OCI-M2 (cell line): ENCODE measurements around the gene NSD1.
"Not testable (repeated sequence)": the region's sequence is repeated elsewhere in the genome, so short reads cannot be mapped to it uniquely, and the experiment has no call there.

ENCODE experiments used
- DNase-seq: peaks from one replicate; lab custom pipeline; 2025; ENCODE audit not compliant: unreplicated experiment; lab: John Stamatoyannopoulos, UW

Gene NSD1

DNA sequence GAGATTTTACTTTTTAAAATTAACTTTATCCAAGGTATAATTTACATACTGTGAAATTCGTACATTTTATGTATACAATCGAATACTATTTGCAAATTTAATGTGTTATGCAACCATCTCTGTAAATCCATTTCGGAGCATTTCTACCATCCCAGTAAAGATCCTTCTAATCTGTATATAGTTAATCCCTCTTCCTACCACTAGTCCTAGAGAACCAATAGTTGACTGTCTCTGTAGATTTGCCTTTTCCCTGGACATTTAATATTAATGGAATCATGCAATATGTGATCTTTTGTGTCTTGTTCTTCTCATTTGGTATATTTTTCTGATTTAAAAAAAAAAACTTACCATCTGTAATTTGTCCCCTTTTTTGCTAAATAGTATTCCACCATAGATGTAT lies 95.2 kb downstream of the NSD1 start:
- no peak for DNase-seq

DNA sequence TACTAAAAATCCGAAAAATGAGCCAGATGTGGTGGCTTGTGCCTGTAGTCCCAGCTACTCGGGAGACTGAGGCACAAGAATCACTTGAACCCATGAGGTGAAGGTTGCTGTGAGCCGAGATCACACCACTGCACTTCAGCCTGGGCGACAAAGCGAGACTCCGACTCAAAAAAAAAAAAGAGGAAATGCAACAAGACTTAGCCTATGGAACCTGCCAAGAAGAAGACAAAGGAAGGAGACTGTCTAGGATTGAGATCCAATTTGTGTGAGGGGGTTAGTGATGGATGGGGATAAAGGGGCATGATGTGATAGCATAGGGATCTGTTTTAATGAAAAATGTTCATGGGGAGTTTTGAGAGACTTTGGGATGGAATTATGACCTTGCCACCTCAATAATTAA lies 97.1 kb downstream of the NSD1 start:
- no peak for DNase-seq

DNA sequence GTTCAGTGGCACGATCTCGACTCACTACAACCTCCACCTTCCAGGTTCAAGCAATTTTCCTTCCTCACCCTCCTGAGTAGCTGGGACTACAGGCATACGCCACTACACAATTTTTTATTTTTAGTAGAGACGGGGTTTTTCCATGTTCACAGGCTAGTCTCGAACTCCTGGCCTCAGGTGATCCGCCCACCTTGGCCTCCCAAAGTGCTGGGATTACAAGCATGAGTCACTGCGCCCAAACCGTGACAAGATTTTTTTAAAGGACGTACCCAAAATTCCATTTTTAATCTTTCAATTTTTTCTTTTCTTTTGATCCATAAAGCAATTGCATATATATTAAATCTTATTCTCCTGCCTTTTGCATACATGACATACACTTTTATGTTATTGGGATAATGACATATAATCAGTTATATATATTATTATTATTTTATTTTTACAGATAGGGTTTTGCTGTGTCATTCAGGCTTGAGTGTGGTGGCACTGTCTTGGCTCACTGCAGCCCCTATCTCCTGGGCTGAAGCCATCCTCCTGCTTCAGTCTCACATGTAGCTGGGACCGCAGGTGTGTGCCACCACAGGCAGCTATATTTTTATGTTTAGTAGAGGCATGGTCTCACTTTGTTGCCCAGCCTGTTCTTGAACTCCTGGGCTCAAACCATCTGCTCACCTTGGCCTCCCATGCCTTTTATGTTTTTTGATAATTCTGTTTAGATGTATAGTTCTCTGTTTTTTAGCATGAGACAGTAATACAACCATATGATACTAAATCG lies 98.1 kb downstream of the NSD1 start:
- DNase-seq = no peak

DNA sequence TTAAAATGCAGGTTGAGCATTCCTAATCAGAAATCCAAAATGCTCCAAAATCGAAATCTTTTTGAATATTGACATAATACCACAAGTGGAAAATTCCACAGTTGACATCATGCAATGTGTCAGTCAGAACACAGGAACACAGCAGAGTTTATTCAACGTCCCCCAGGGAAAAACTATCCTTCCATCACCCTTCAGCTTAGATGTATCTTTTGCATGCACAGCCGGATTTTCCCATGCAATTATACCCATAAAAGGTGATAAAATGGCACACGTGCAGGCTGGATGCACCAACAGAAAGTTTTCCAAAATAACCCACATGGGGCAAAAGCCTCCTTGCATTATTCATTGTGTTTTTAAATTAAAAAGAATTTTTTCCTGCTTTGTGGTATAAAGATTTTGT lies 98.8 kb downstream of the NSD1 start:
- no peak for DNase-seq

DNA sequence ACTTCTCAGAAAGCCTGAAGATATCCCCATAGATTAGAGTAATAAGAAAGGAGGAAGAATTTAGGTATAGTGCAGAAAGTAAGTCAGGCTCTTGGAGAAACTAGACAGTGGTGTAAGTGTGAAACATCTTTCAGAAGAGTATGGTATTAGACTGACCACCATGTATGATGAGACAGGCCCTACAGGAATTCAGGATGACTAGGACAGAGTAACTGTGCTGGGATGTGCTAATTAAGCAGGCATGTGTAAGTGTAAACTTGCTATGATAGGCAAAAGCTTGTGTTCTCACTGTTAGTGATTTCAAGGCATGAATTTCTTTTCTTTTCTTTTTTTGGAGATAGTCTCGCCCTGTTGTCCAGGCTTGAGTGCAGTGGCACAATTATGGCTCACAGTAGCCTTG lies 99.2 kb downstream of the NSD1 start:
- no peak for DNase-seq

DNA sequence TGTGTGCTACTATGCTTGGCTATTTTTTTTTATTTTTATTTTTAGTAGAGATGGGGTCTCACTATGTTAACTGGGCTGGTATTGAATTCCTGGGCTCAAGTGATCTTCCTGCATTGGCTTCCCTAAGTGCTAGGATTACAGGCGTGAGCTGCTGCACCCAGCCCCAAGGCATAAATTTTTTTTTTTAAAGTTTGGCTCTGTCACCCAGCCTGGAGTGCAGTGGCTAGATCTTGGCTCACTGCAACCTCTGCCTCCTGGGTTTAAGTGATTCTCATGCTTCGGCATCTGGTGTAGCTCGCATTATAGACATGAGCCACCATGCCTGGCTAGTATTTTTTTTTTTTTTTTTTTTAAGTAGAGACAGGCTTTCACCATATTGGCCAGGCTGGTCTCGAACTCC lies 99.6 kb downstream of the NSD1 start:
- DNase-seq = no peak

DNA sequence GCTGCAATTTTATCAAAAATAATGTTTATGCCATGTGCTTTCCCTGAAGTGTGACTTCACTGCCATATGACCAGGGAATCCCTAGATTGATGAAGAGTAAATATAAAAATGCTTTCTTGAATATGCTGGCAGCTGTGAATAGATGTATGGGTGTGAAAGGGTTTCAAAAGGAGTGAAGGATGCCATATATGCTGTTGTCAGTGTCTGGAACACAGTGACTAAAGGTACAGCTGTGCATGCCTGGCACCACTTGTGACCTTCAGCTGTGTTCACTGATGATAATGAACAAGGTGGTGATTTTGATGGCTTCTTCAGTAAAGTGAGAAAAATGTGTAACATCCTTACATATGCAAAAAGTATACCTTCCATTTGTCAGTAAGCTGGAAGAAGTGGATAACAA lies 100.2 kb downstream of the NSD1 start:
- DNase-seq = no peak

DNA sequence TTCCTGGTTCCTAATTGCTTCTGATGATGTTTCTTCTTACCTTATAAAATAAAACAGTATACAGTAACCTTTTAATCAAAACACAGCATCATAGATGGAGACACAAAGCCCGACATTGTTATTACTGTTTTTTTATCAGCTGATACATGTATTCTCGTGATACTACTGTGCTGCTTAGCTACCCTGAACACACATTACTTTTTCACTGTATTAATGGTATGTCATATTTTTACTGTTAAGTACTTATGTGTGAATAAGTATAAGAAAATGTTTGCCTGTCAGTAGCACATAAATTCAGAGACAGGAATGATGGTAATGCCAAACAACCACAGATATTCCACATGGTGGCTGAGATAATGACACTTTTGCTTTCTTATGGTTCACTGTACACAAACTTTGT lies 101.3 kb downstream of the NSD1 start:
- DNase-seq = no peak

DNA sequence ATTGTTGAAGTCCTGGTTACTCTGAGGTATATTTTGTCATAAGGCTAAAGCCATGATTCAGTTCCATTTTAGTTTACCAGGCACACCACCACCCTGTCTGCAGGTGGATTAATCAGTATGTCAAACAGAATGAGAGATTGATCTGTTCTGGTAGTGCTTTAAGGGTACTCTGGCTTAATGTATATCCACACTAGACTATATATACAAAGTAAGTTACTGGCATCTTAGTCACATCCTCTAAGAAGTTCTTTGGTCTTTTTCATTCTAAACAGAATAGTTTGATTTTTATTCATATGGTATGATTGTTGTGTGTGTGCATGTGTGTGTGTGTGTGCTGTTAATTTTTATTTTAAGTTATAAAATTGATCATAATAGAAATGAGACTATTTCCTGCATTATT lies 108.2 kb downstream of the NSD1 start:
- no peak for DNase-seq

DNA sequence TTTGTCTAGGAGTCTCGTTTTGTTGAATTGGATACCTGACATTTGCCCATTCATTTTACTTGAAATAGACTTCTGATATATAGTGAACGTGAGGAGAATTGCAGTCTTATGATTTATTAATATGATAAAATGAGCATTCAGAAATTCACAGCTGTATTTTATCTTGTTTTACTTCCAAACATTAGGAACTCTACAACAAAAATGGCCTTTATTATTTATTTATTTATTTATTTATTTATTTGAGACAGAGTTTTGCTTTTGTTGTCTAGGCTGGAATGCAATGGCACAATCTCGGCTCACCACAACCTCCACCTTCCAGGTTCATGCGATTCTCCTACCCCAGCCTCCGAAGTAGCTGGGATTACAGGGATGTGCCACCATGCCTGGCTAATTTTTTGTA lies 108.7 kb downstream of the NSD1 start:
- no peak for DNase-seq

DNA sequence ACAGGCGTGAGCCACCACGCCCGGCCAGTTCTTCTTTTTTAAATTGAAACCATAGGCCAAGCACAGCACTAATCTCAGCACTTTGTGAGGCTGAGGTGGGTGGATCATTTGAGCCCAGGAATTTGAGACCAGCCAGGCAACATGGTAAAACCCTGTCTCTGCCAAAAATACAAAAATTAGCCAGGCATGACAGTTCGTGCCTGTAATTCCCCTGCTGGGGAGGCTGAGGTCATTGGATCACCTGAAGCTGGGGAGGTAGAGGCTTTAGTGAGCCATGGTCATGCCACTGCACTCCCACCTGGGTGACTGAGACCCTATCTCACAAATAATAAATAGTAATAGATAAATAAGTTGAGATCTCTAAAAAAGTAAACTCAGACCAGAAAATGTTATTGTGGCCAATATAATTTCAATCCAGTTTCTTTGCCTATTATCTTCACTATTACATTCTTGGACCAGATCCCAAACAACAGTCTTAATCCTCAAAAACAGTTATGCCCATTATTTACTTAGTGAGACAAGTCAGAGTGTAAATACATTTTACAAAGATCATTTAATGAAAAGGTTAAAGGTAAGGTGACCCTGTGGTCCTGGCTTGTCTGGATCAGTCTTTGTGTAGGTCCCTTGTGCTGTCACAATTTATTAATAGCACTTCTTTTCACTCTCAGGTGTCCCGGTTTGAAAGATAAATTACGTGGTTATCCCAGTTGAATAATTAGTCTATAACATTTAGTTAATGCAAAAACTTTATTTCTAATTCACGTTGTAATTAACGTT lies 116.4 kb downstream of the NSD1 start:
- DNase-seq = no peak

DNA sequence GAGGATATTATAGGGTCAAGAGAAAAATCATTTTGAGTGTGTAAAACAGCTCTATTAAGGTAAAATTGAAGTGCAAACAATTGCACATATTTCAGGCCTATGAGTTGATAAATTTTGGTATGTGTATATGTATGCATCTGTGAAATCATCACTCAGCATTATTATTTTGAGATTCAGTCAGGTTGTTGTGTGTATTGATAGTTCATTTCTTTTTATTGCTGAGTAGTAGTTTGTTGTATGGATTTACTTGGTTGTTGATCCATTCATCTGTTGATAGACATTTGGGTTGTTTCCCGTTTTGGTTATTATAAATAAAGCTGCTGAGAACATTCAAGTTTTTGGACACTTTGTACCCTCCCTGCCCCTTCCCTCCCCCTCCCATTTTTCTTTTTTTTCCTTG lies 119.7 kb downstream of the NSD1 start:
- no peak for DNase-seq

DNA sequence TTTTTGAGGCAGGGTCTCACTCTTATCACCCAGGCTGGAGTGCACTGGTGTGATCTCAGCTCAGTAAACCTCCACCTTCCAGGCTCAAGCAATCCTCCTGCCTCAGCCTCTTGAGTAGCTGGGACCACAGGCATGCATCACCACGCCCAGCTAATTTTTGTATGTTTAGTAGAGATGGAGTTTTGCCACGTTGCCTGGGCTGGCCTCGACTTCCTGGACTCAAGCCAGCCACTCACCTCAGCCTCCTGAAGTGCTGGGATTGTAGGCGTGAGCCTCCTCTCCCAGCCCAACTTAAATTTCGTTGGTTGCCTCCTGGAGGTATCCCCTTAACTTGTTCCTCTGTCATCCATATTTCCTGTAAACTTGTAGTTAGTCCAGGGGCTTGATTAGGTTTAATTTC lies 122.7 kb downstream of the NSD1 start:
- DNase-seq = no peak

DNA sequence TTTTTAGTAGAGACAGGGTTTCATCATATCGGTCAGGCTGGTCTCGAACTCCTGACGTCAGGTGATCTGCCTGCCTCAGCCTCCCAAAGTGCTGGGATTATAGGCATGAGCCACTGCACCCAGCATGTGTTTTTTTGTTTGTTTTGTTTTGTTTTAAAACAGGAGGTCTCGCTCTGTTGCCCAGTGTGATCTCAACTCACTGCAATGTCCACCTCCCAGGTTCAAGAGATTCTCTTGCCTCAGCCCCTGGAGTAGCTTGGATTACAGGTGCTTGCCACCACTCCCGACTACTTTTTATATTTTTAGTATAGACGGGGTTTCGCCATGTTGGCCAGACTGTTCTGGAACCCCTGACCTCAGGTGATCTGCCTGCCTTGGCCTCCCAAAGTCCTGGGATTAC lies 125.1 kb downstream of the NSD1 start:
- DNase-seq = not testable (repeated sequence)

DNA sequence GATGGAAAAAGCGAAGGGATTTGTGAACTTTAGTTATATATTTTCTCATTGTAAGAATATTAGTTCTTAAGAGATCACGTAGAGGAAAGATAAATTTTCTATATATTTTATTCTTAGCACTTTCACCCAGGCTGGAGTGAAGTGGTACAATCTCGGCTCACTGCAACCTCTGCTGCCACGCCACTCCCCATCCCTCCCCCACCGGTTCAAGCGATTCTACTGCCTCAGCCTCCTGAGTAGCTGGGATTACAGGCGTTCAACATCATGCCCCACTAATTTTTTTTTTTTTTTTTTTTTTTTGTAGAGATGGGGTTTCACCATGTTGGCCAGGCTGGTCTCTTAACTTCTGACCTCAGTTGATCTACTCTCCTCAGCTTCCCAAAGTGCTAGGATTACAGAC lies 127.4 kb downstream of the NSD1 start:
- DNase-seq = no peak

DNA sequence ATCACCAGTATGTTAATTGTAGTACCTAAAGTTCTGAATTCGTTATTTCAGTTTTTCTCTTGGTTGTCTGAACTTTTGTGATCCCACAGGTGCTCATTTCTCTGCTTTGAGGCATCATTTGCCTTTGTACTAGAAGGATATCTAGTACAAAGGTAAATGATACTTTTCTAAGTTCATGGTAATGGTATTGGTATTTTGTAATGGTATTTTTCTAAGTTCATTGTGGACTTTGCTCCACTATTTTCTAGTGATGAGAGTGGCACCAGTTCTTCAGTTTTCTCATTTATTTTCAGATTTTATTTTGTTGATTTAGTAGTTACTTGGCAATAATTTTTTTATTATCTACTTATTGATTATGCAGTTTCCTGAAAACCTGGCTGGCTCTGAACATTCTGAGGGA lies 127.9 kb downstream of the NSD1 start:
- no peak for DNase-seq

DNA sequence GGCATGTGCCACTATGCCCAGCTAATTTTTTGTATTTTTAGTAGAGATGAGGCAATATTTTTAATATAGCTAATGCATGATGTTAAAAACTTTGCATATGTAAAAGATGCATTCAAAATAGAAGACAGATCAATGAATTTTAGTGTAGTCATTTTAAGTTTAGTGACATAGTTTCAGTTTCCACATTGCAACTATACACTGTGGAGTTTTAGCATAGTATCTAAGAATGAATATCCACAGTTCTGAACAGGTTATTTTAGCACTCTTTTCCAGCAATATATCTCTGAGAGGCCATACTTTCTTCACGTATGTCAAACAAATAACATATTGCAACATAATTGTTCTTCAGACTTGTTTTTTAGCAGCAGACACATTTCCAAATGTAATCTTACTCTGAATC lies 130.6 kb downstream of the NSD1 start:
- no peak for DNase-seq

DNA sequence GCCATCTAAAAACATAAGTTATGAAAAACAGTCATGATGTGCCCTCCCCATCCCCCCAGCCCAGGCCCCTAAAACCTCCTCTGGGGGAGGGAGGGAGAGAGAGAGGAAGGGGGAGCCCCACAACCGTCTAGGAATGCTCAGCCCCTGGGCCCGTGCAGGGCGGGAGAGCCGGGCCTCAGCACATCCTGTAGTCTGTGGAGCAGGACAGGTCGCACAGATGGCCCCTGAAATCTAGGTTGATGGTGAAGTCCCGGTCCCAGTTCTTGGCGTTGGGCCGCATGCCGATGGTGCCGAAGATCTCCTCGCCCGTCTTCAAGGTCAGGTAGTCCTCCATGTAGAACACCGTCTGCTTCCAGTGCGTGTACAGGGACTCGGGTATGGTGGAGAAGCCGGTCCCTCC lies 131.8 kb downstream of the NSD1 start:
- DNase-seq = no peak

DNA sequence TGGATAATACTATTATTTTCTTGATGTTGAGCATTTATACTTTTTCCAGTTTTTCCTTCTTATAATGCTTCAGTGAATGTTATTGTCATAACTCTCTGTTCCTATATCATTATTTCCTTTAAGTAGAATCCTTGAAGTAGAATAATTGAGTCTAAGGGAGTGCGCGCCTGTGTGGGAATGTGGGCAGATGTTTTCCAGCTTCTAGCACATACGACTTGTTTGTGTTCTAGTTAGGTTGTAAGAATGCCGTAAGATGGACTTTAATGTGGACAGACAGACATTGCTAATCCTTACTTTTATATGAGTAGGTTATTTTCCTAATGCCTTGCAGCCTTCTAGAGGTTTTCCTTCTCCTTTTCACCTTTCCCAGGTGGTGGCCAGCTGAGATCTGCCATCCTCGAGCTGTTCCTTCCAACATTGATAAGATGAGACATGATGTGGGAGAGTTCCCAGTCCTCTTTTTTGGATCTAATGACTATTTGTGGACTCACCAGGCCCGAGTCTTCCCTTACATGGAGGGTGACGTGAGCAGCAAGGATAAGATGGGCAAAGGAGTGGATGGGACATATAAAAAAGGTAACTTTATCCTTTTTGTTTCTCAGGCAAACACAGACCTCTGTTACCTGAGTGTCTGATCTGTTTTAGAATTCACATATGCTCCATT lies 135.8 kb downstream of the NSD1 start:
- no peak for DNase-seq

DNA sequence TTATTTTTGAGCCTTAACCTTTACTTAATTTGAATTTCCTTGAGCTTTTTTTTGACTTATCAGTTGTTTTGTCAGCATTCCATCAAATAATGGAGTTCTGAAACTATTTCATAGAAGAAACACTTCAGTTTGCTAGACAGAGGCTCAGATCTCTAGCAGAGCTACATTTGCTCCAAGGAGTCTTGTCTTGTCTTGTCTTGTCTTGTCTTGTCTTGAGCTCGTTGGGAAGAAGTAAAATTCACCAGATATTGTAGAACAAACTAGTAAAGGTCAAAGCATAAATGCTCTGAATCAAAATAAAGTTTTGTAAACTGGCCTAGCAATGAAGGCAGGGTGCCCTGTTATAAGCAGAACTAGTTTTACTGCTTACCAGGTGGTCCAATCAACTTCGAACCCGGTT lies 136.4 kb downstream of the NSD1 start:
- DNase-seq = no peak

DNA sequence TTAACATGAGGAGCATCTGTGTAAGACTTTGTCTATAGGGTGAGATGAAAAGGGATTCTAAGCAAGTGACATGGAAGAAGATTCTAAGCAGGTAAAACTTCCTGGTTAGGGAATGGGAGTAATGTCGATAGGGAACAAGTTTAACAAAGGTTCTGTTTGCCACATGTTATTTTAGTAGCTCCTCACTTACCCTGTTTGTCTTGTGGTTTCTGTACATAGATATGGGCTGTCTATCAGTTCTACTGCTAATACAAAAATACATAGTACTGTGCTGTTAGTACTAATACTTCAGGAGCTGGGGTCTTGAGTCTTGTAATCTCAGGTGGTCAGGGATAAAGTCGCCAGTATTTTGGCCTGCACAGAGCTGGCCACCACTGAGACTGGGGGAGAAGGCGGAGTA lies 137.1 kb downstream of the NSD1 start:
- DNase-seq = no peak

DNA sequence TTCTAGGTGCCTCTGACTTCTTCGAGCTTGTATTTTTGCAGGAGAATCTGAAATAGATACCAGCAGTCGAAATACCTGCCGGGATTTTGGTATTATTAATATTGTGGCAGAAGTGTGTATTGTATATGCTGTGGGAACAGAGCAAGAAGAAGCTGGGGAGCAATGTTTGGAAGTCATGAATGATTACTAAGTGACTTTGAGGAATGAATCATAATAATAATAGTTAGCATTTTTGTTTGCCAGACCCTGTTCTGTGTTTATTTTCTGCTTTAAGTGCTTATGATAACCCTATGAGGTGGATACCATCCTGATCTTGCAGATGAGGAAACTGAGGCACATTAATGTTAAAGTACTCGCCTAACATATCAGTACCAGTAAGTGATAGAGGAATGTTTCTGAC lies 137.5 kb downstream of the NSD1 start:
- DNase-seq = no peak
